OCI-LY1 (cell line): ENCODE measurements around the gene ENTPD1.
"Not testable (repeated sequence)": the region's sequence is repeated elsewhere in the genome, so short reads cannot be mapped to it uniquely, and the experiment has no call there.

ENCODE experiments used
- H2AFZ ChIP-seq: fragments of 200-600 bp; sonication (generic), shearing (Covaris generic); 2 replicates; pipeline ENCODE4 v1.6.0; 2014; ENCODE audit warnings: antibody characterized with exemption, mild to moderate bottlenecking, low read length
- H3F3A ChIP-seq: fragments of 200-600 bp; sonication (generic), shearing (Covaris generic); 2 replicates; pipeline ENCODE4 v1.6.0; 2014; ENCODE audit warnings: mild to moderate bottlenecking, antibody characterized with exemption, low read length, moderate library complexity; ENCODE audit not compliant: insufficient read depth
- H3K27ac ChIP-seq: fragments of 200-600 bp; sonication (generic); 2 replicates; pipeline ENCODE4 v1.5.1; 2014; ENCODE audit warnings: low read length, mixed run types, mild to moderate bottlenecking, low read depth; ENCODE audit not compliant: poor library complexity, severe bottlenecking
- H3K27me3 ChIP-seq: fragments of 200-600 bp; sonication (generic); 2 replicates; pipeline ENCODE4 v1.6.0; 2014; ENCODE audit warnings: antibody characterized with exemption, mild to moderate bottlenecking, low read length, moderate library complexity; ENCODE audit not compliant: insufficient read depth
- H3K36me3 ChIP-seq: fragments of 200-600 bp; sonication (generic); 2 replicates; pipeline ENCODE4 v1.6.1; 2014; ENCODE audit warnings: mild to moderate bottlenecking, antibody characterized with exemption, low read length, moderate library complexity, mixed read lengths; ENCODE audit not compliant: insufficient read depth
- H3K4me1 ChIP-seq: fragments of 200-600 bp; sonication (generic); 2 replicates; pipeline ENCODE4 v1.5.1; 2014; ENCODE audit warnings: mild to moderate bottlenecking, low read length, moderate library complexity; ENCODE audit not compliant: insufficient read depth, severe bottlenecking
- H3K4me2 ChIP-seq: fragments of 200-600 bp; sonication (generic), shearing (Covaris generic); 2 replicates; pipeline ENCODE4 v1.6.1; 2014; ENCODE audit warnings: low read length
- H3K4me3 ChIP-seq: fragments of 200-600 bp; sonication (generic); 2 replicates; pipeline ENCODE4 v1.5.1; 2014; ENCODE audit warnings: low read length, low read depth, mild to moderate bottlenecking, mixed read lengths; ENCODE audit not compliant: poor library complexity, severe bottlenecking
- H3K79me2 ChIP-seq: fragments of 200-600 bp; shearing (Covaris generic); 2 replicates; pipeline ENCODE4 v1.6.1; 2016; ENCODE audit warnings: mixed run types, low read length, mixed read lengths; ENCODE audit not compliant: insufficient read depth
- H3K9ac ChIP-seq: fragments of 200-600 bp; sonication (generic), shearing (Covaris generic); 2 replicates; pipeline ENCODE4 v1.6.1; 2014; ENCODE audit warnings: mild to moderate bottlenecking, low read length, mixed read lengths
- H3K9me2 ChIP-seq: fragments of 200-600 bp; sonication (generic), shearing (Covaris generic); 2 replicates; pipeline ENCODE4 v1.6.1; 2014; ENCODE audit warnings: low read depth, mild to moderate bottlenecking, low read length, mixed read lengths
- H3K9me3 ChIP-seq: fragments of 200-600 bp; shearing (Covaris generic); 2 replicates; pipeline ENCODE4 v1.6.1; 2014; ENCODE audit warnings: low read length, mixed read lengths
- H4K20me1 ChIP-seq: fragments of 200-600 bp; sonication (generic), shearing (Covaris generic); 2 replicates; pipeline ENCODE4 v1.6.0; 2016; ENCODE audit warnings: mild to moderate bottlenecking, low read length; ENCODE audit not compliant: insufficient read depth
- CTCF ChIP-seq: fragments of 200-600 bp; sonication (generic), shearing (Covaris generic); IDR thresholded peaks from 2 replicates; pipeline ENCODE4 v1.5.1; 2017; ENCODE audit warnings: mild to moderate bottlenecking, antibody characterized with exemption, low read length, moderate library complexity, mixed read lengths
- EZH2 ChIP-seq: fragments of 200-600 bp; sonication (generic), shearing (Covaris generic); IDR thresholded peaks from 2 replicates; pipeline ENCODE4 v1.8.0; 2017; ENCODE audit warnings: borderline replicate concordance, mixed run types, mild to moderate bottlenecking, antibody characterized with exemption, low read length, moderate library complexity, mixed read lengths

The ENTPD1 gene

GRCh38 chr10:95728526-95728925 lies 27.4 kb upstream of the ENTPD1 start:
- H4K20me1 ChIP-seq = no peaks in the 10 kb centered on the region
- H3K4me3 ChIP-seq = no peak overlapping the region
- H3K9me3 ChIP-seq = no peaks in the 10 kb centered on the region
- H3K4me1 ChIP-seq = no peaks in the 10 kb centered on the region
- H3K4me2 ChIP-seq = no peak overlapping the region
- no peak overlapping the region for H3K9ac ChIP-seq
- no peaks in the 10 kb centered on the region for H3K27me3 ChIP-seq
- H3K79me2 ChIP-seq = no peaks in the 10 kb centered on the region
- H3K9me2 ChIP-seq = no peaks in the 10 kb centered on the region
- no peak overlapping the region for H3K27ac ChIP-seq
- TF ChIP-seq EZH2 = no peak
- TF ChIP-seq CTCF = no peak
- no peaks in the 10 kb centered on the region for H3F3A ChIP-seq
- no peaks in the 10 kb centered on the region for H3K36me3 ChIP-seq
- H2AFZ ChIP-seq = no peak overlapping the region

- H3K4me1 ChIP-seq = no peaks in the 10 kb centered on the region
- H3K9ac ChIP-seq = no peak overlapping the region
These were observed 26.5 kb upstream of the ENTPD1 start for GRCh38 chr10:95729323-95730055.

GRCh38 chr10:95730233-95730632 lies 25.7 kb upstream of the ENTPD1 start:
- H3K79me2 ChIP-seq = no peaks in the 10 kb centered on the region
- H3K4me1 ChIP-seq = no peaks in the 10 kb centered on the region
- H3K9ac ChIP-seq = no peak overlapping the region
- H3K4me2 ChIP-seq = no peak overlapping the region
- no peaks in the 10 kb centered on the region for H3K9me2 ChIP-seq
- H3K27ac ChIP-seq = no peak overlapping the region
- H3K4me3 ChIP-seq = no peak overlapping the region
- H2AFZ ChIP-seq = no peak overlapping the region
- H4K20me1 ChIP-seq = no peaks in the 10 kb centered on the region
- H3K36me3 ChIP-seq = no peaks in the 10 kb centered on the region
- no peaks in the 10 kb centered on the region for H3F3A ChIP-seq
- H3K9me3 ChIP-seq = no peaks in the 10 kb centered on the region
- TF ChIP-seq CTCF (no peak), EZH2 (no peak)
- no peaks in the 10 kb centered on the region for H3K27me3 ChIP-seq

More at GRCh38 chr10:95729323-95730055, 26.5 kb upstream of the ENTPD1 start:
- Histone ChIP-seq H3K9me3 (no peaks in the 10 kb centered on the region), H3K27ac (no peak overlapping the region), H3K9me2 (no peaks in the 10 kb centered on the region), H3K27me3 (no peaks in the 10 kb centered on the region), H3F3A (no peaks in the 10 kb centered on the region), H3K4me3 (no peak overlapping the region), H3K4me2 (no peak overlapping the region), H3K36me3 (no peaks in the 10 kb centered on the region), H3K79me2 (no peaks in the 10 kb centered on the region), H4K20me1 (no peaks in the 10 kb centered on the region), H2AFZ (no peak overlapping the region)
- no peak for TF ChIP-seq EZH2
- no peak for TF ChIP-seq CTCF

- H3K4me2 ChIP-seq, H3K4me1 ChIP-seq, H3K4me3 ChIP-seq, H2AFZ ChIP-seq, H3K27ac ChIP-seq, H3K9ac ChIP-seq, H4K20me1 ChIP-seq, H3F3A ChIP-seq, H3K27me3 ChIP-seq, H3K79me2 ChIP-seq, H3K9me2 ChIP-seq, H3K9me3 ChIP-seq, H3K36me3 ChIP-seq: not testable (repeated sequence)
These were observed 23.1 kb upstream of the ENTPD1 start for GRCh38 chr10:95732907-95733306.
